Stomach (tissue), 9 donors: ENCODE measurements around the gene FBXW11. TPM values are rescaled to one million over a fixed set of nuclear protein-coding genes. Genes with fewer than 3 reads are reported as not detected.
A peak's percentile ranks its signal among the peaks of the same experiment; 100 is the strongest.

Source experiments
- DNase-seq, 2 donors: peaks; one replicate each; pipeline versions ENCODE4 v3.0.0 to v3.0.0-alpha.2; 2013 to 2019
- H3K27ac ChIP-seq, 5 donors: fragments of 200-600 bp in 4 of 5; sonication (generic) in 4 of 5; one replicate each; pipeline ENCODE4 v1.5.1; 2013 to 2019; ENCODE audit warnings: mild to moderate bottlenecking in 1 of 5, moderate library complexity in 1 of 5
- H3K27me3 ChIP-seq, 3 donors: fragments of 200-600 bp; sonication (generic); one replicate each; pipeline ENCODE4 v1.5.1; 2017 to 2019; ENCODE audit warnings: mixed run types in 1 of 3
- H3K36me3 ChIP-seq, 4 donors: fragments of 200-600 bp; sonication (generic); 1 replicate in 3 of 4; 2 replicates in 1 of 4; pipeline ENCODE4 v1.5.1; 2016 to 2019
- H3K4me1 ChIP-seq, 4 donors: fragments of 200-600 bp; sonication (generic); one replicate each; pipeline ENCODE4 v1.5.1; 2016 to 2019
- H3K4me3 ChIP-seq, 4 donors: fragments of 200-600 bp; sonication (generic) in 3 of 4; one replicate each; pipeline ENCODE4 v1.5.1; 2016 to 2019; ENCODE audit warnings: mild to moderate bottlenecking in 1 of 4
- H3K9me3 ChIP-seq, 4 donors: fragments of 200-600 bp; sonication (generic); one replicate each; pipeline ENCODE4 v1.5.1; 2016 to 2019
- EP300 ChIP-seq: sonication (generic); formaldehyde crosslinking; IDR thresholded peaks from one replicate; pipeline ENCODE4 v1.6.1; 2017; ENCODE audit warnings: antibody characterized with exemption
- POLR2A ChIP-seq, 4 donors: fragments of 450-650 bp; IDR thresholded peaks; one replicate each; pipeline ENCODE4 v1.6.1; 2016; ENCODE audit warnings: antibody characterized with exemption in 4 of 4, control low read depth in 2 of 4, mild to moderate bottlenecking in 1 of 4, moderate library complexity in 1 of 4
- POLR2AphosphoS5 ChIP-seq, 3 donors: sonication (generic); formaldehyde crosslinking; IDR thresholded peaks; one replicate each; pipeline ENCODE4 v1.6.1; 2016; ENCODE audit warnings: antibody characterized with exemption in 3 of 3
- WGBS, 5 donors: extraction: QIAGEN DNeasy Blood & Tissue Kit in 3 of 5; methylation state at CpG; one replicate each; pipeline versions ENCODE4 v1.1.5 to v1.1.7; 2013 to 2018; 5-methylcytosine and 5-hydroxymethylcytosine counted together
- intact Hi-C: fragments of 100-400 bp; cut with DNase I; formaldehyde crosslinking; loops from one replicate; pipeline ENCODE4 v1.15.1; 2023; ENCODE audit warnings: low total_unique reads
- polyA plus RNA-seq, 3 donors: library from polyadenylated mRNA; stranded (reverse); fragments of 200-250 nt; gene quantifications; one replicate each; pipeline ENCODE4 v1.2.3, GENCODE V29; 2013
- total RNA-seq, 5 donors: library from RNA; depleted of rRNA; stranded (reverse); fragments of >200 nt; gene quantifications; one replicate each; pipeline versions ENCODE4 v1.1.0 to v1.2.3, GENCODE V29; 2014 to 2016
- TF ChIP-seq, protein P1 (sequence below), 7 experiments: fragments of 450-650 bp in 4 of 7; fragments of 200-600 bp in 3 of 7; sonication (generic) in 3 of 7; IDR thresholded peaks; one replicate each; pipeline ENCODE4 v1.5.1; 2016 to 2019; ENCODE audit warnings: antibody characterized with exemption in 7 of 7, control low read depth in 2 of 7, mild to moderate bottlenecking in 1 of 7
- donor health status: healthy with polysubstance abuse.
- donor health status: Bipolar disorder and iron deficiency.
- donor health status: healthy.

FBXW11 gene
- total and polyA plus RNA-seq, 8 donors: 4.3 to 117 (median 25.5) TPM

DNA sequence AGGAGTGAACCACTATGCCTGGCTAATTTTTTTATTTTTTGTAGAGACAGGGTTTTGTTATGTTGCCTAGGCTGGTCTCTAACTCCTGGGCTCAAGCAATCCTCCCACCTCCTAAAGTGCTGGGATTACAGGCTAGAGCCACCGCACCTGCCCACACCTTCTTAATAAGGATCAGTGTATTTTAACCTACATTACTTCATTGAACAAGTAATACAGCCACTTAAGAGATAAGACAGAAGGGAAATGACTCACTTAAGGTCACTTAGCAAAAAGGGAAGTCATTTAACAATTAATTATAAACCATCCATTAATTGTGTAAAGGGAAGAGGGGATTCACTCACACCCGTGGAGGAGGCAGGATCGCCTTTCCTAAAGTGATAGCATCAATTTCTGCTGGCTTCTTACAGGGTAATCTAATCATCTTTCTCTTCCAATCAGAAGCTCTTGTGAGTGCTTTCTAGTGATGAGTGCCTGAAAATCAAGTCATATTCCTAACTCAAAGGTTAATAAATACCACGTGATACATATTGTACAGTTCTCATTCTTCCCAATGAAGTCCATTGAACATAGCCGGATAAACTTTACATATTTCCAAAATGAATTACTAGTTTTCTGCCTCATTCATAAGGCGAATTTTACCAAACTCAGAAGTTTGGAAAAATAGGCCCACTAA, 3.5 kb downstream of the FBXW11 start:
- H3K36me3 ChIP-seq: no peaks in the 10 kb centered on the region
- WGBS, 5 donors: 30 to 49% (median 42%) methylated on average over 6 of the region's 6 CpGs
- peak overlapping the region; percentile 61 to 100 (median 98) for H3K27ac ChIP-seq
- peaks cover 48 to 85% (median 68%) of the 10 kb centered on the region in 4 donors for H3K4me1 ChIP-seq
- DNase-seq: no peak
- H3K9me3 ChIP-seq: no peaks in the 10 kb centered on the region
- H3K4me3 ChIP-seq: peak overlapping the region in 2 of 4 donors; percentile 2 to 93
- no peaks in the 10 kb centered on the region for H3K27me3 ChIP-seq
- TF ChIP-seq EP300 (no peak), POLR2AphosphoS5 (IDR thresholded peaks at IDR 0.05) (no peak), POLR2A (IDR thresholded peaks at IDR 0.05) (no peak)
- TF ChIP-seq, protein P1, sequence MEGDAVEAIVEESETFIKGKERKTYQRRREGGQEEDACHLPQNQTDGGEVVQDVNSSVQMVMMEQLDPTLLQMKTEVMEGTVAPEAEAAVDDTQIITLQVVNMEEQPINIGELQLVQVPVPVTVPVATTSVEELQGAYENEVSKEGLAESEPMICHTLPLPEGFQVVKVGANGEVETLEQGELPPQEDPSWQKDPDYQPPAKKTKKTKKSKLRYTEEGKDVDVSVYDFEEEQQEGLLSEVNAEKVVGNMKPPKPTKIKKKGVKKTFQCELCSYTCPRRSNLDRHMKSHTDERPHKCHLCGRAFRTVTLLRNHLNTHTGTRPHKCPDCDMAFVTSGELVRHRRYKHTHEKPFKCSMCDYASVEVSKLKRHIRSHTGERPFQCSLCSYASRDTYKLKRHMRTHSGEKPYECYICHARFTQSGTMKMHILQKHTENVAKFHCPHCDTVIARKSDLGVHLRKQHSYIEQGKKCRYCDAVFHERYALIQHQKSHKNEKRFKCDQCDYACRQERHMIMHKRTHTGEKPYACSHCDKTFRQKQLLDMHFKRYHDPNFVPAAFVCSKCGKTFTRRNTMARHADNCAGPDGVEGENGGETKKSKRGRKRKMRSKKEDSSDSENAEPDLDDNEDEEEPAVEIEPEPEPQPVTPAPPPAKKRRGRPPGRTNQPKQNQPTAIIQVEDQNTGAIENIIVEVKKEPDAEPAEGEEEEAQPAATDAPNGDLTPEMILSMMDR (IDR thresholded peaks at IDR 0.05): no peak
- intact Hi-C loops: no loop called here

DNA sequence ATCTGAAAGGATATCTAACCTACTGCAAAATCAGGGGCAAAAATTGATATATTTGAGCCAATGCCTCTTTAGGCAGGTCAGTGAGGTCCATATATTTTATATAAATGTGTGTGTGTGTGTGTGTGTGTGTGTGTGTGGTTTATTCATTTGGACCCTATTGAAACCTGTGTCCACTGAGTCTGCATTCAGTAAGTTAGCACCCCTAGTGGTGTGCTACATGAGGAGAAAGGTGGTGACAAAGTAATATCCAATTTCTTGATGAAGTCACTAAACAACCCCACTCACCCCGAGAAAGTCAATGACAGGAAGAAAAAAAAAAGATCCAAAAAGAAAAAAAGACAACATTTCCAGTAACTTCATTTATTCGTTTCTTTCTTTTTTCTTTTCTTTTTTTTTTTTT, 4.1 kb downstream of the FBXW11 start:
- Histone ChIP-seq H3K27me3 (no peaks in the 10 kb centered on the region), H3K4me3 (no peak overlapping the region), H3K36me3 (no peaks in the 10 kb centered on the region), H3K4me1 (peaks cover 42 to 85% (median 66%) of the 10 kb centered on the region in 4 donors), H3K9me3 (no peaks in the 10 kb centered on the region), H3K27ac (peak overlapping the region in 4 of 5 donors; percentile 61 to 100 (median 98))
- WGBS, 5 donors: 18 to 29% (median 22%) methylated on average over 2 of the region's 2 CpGs
- peak in 1 of 2 donors; percentile 50 for DNase-seq
- TF ChIP-seq, protein P1 (IDR thresholded peaks at IDR 0.05): no peak
- TF ChIP-seq POLR2AphosphoS5 (IDR thresholded peaks at IDR 0.05) (no peak), EP300 (no peak), POLR2A (IDR thresholded peaks at IDR 0.05) (no peak)
- intact Hi-C loops: no loop called here

DNA sequence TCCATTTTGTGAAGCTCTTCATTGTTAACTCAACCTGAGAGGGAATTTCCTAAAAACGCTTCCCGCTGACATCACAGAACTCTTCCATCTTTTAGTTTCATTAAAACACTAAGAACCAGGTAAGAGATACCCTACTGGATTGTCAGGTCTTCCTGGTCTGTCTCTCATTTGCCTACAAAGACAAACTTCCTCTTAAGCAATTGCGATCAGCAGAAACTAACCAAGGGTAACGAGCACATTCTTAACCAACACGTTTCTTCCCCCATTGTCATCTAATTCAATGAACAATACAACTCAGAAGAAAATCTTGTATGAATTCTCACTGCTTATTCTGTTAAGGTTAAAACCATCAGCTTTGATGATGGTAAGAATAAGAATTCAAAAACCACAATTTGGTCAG, 6.6 kb downstream of the FBXW11 start:
- peaks cover 0 to 14% (median 8%) of the 10 kb centered on the region in 4 donors for H3K36me3 ChIP-seq
- H3K4me3 ChIP-seq: no peak overlapping the region
- peak overlapping the region in 3 of 5 donors; percentile 13 to 100 (median 28) for H3K27ac ChIP-seq
- peaks cover 53 to 98% (median 83%) of the 10 kb centered on the region in 4 donors for H3K4me1 ChIP-seq
- TF ChIP-seq, protein P1 (IDR thresholded peaks at IDR 0.05): no peak
- TF ChIP-seq POLR2AphosphoS5 (IDR thresholded peaks at IDR 0.05): no peak
- 33 to 65% (median 57%) methylated on average over 5 of the region's 5 CpGs for WGBS, 5 donors
- DNase-seq: no peak
- intact Hi-C loops: no loop called here
- no peaks in the 10 kb centered on the region for H3K27me3 ChIP-seq
- H3K9me3 ChIP-seq: no peaks in the 10 kb centered on the region

DNA sequence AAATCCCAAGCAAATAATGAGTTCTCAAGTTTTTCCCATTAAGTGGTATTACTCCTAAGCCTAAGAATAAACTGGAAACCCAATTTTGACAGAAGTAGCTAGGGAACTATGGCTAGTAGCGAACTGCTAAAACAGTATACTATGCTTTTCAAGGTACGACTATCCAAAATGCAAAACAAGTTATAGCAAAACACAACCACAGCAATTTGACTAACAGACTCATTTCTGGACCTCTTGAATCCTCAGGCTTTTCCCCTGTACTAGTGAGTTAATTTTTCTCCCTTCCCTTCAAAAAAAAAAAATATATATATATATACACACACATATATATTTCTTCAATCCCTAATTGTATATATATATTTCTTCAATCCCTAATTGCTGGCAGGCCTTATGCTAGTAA, 7.3 kb downstream of the FBXW11 start:
- H3K4me3 ChIP-seq: no peak overlapping the region
- H3K4me1 ChIP-seq: peaks cover 51 to 96% (median 82%) of the 10 kb centered on the region in 4 donors
- H3K27ac ChIP-seq: peak overlapping the region in 1 of 5 donors; percentile 100
- DNase-seq: no peak
- H3K27me3 ChIP-seq: no peaks in the 10 kb centered on the region
- 84 to 90% (median 86%) methylated on average over 2 of the region's 2 CpGs for WGBS, 5 donors
- peaks cover 0 to 22% (median 10%) of the 10 kb centered on the region in 4 donors for H3K36me3 ChIP-seq
- intact Hi-C loops: no loop called here
- no peak for TF ChIP-seq POLR2AphosphoS5 (IDR thresholded peaks at IDR 0.05)
- no peak for TF ChIP-seq EP300
- no peak for TF ChIP-seq POLR2A (IDR thresholded peaks at IDR 0.05)
- TF ChIP-seq, protein P1 (IDR thresholded peaks at IDR 0.05): no peak
- H3K9me3 ChIP-seq: no peaks in the 10 kb centered on the region
